HepG2 (cell line): ENCODE measurements around the gene PCBD1. TPM values are rescaled to one million over a fixed set of nuclear protein-coding genes. Genes with fewer than 3 reads are reported as not detected.

ENCODE experiments used
- ATAC-seq: fragments of 200-7000 bp; cut with Tn5 transposase; 3 replicates; pipeline ENCODE4 v1.9.1; 2020; ENCODE audit warnings: mild to moderate bottlenecking, moderate library complexity
- BruUV-seq: library from RNA; stranded (reverse); fragments of 400-500 nt; replicated peaks from 2 replicates; lab custom pipeline; 2021; lab: Mats Ljungman, UMichigan
- CTCF ChIA-PET: fragments of 300-600 bp; formaldehyde crosslinking; extraction: SDS; loops from one replicate; lab custom pipeline; 2021; ENCODE audit warnings: low total read pairs, inconsistent platforms, low intra/inter-chr PET ratio; lab: Yijun Ruan, JAX
- POLR2A ChIA-PET: fragments of 350-600 bp; sonication (Branson Sonifier 250); formaldehyde crosslinking; loops from one replicate; lab custom pipeline; 2020; ENCODE audit warnings: antibody characterized with exemption, inconsistent platforms; lab: Yijun Ruan, JAX
- DNase-seq: peaks from one replicate; pipeline ENCODE4 v3.0.0-alpha.2; 2015; ENCODE audit warnings: low spot score
- FAIRE-seq: peaks from 3 replicates; lab custom pipeline; 2011; peaks lifted over from hg19 to GRCh38; lab: Jason Lieb, UNC
- H2AFZ ChIP-seq: one replicate; pipeline ENCODE4 v1.6.1; 2011; ENCODE audit warnings: low read length, inconsistent platforms
- H3K27ac ChIP-seq: fragments of 300-600 bp; 3 replicates; pipeline ENCODE4 v1.8.0; 2011; ENCODE audit warnings: mixed run types, mild to moderate bottlenecking, mixed read lengths, low read length, inconsistent platforms; ENCODE audit not compliant: insufficient read depth; ENCODE audit errors: extremely low read length
- H3K27me3 ChIP-seq, 2 experiments: fragments of 200-600 bp in 1 of 2; 2 replicates in 1 of 2; 3 replicates in 1 of 2; pipeline versions ENCODE4 v1.6.0 to v1.8.0; 2011; ENCODE audit warnings: low read length in 2 of 2, mild to moderate bottlenecking in 2 of 2, moderate library complexity in 2 of 2, inconsistent platforms in 1 of 2; ENCODE audit not compliant: insufficient read depth in 2 of 2, control insufficient read depth in 1 of 2
- H3K36me3 ChIP-seq, 2 experiments: fragments of 200-600 bp in 1 of 2; replicated peaks in 1 of 2; 2 replicates in 1 of 2; 3 replicates in 1 of 2; pipeline versions ENCODE4 v1.5.1 to v1.8.0; 2011; ENCODE audit warnings: low read length in 2 of 2, inconsistent platforms in 1 of 2; ENCODE audit not compliant: insufficient read depth in 2 of 2, control insufficient read depth in 1 of 2
- H3K4me1 ChIP-seq: 2 replicates; pipeline ENCODE4 v1.5.1; 2012; ENCODE audit warnings: low read length, inconsistent platforms; ENCODE audit not compliant: insufficient read depth
- H3K4me2 ChIP-seq: 2 replicates; pipeline ENCODE4 v1.6.0; 2011; ENCODE audit warnings: low read depth, low read length, inconsistent platforms
- H3K4me3 ChIP-seq, 3 experiments: fragments of 200-600 bp in 1 of 3; sonication (generic), shearing (Covaris generic) in 1 of 3; replicated peaks in 1 of 3; 2 replicates each; pipeline ENCODE4 v1.5.1; 2011 to 2016; ENCODE audit warnings: low read length in 3 of 3, inconsistent platforms in 2 of 3, low read depth in 2 of 3, mild to moderate bottlenecking in 2 of 3, control low read depth in 1 of 3, mixed read lengths in 1 of 3; ENCODE audit not compliant: insufficient read depth in 1 of 3
- H3K79me2 ChIP-seq: one replicate; pipeline ENCODE4 v1.6.1; 2011; ENCODE audit warnings: low read length, inconsistent platforms; ENCODE audit not compliant: insufficient read depth
- H3K9ac ChIP-seq: 2 replicates; pipeline ENCODE4 v1.6.0; 2011; ENCODE audit warnings: mild to moderate bottlenecking, low read depth, low read length, inconsistent platforms; ENCODE audit not compliant: insufficient read depth
- H3K9me3 ChIP-seq: 2 replicates; pipeline ENCODE4 v1.5.1; 2012; ENCODE audit warnings: mild to moderate bottlenecking, low read length
- H4K20me1 ChIP-seq: 2 replicates; pipeline ENCODE4 v1.6.0; 2011; ENCODE audit warnings: inconsistent platforms, mild to moderate bottlenecking, low read length, moderate library complexity; ENCODE audit not compliant: insufficient read depth
- BATF2 ChIP-seq: sonication (generic); formaldehyde crosslinking; IDR thresholded peaks from 2 replicates; pipeline ENCODE4 v1.8.0; 2022; ENCODE audit warnings: mild to moderate bottlenecking, missing genetic modification reagents, moderate library complexity
- CBFB ChIP-seq: sonication (generic); formaldehyde crosslinking; IDR thresholded peaks from 2 replicates; pipeline ENCODE4 v1.4.0; 2020; ENCODE audit warnings: missing genetic modification reagents
- IKZF1 ChIP-seq: fragments of 450-650 bp; IDR thresholded peaks from 2 replicates; pipeline ENCODE4 v1.7.1; 2016
- MBD4 ChIP-seq: IDR thresholded peaks from 2 replicates; pipeline ENCODE4 v1.6.1; 2012; ENCODE audit warnings: low read length, inconsistent platforms, borderline replicate concordance
- PAXIP1 ChIP-seq: sonication (generic); formaldehyde crosslinking; conservative IDR thresholded peaks from 2 replicates; pipeline ENCODE4 v1.4.0; 2020; ENCODE audit warnings: mild to moderate bottlenecking, missing genetic modification reagents, moderate library complexity
- USF2 ChIP-seq, 2 experiments: sonication (generic) in 1 of 2; formaldehyde crosslinking in 1 of 2; IDR thresholded peaks; 2 replicates each; pipeline versions ENCODE4 v1.5.1 to v1.6.1; 2011 to 2020; ENCODE audit warnings: borderline replicate concordance in 1 of 2, low read depth in 1 of 2, low read length in 1 of 2, mild to moderate bottlenecking in 1 of 2, missing genetic modification reagents in 1 of 2, moderate library complexity in 1 of 2
- ZBTB3 ChIP-seq: sonication (generic); formaldehyde crosslinking; IDR thresholded peaks from 2 replicates; pipeline ENCODE4 v1.4.0; 2020; ENCODE audit warnings: low read depth, mild to moderate bottlenecking, moderate library complexity, missing genetic modification reagents, borderline replicate concordance
- ZNF124 ChIP-seq: sonication (generic); formaldehyde crosslinking; IDR thresholded peaks from 2 replicates; pipeline ENCODE4 v1.4.0; 2020; ENCODE audit warnings: missing genetic modification reagents
- ZNF343 ChIP-seq: sonication (generic); formaldehyde crosslinking; IDR thresholded peaks from 2 replicates; pipeline ENCODE4 v1.4.0; 2020; ENCODE audit warnings: mild to moderate bottlenecking, missing genetic modification reagents
- ZNF75D ChIP-seq: sonication (generic); formaldehyde crosslinking; IDR thresholded peaks from 2 replicates; pipeline ENCODE4 v1.8.1; 2023; ENCODE audit warnings: missing genetic modification reagents, mild to moderate bottlenecking, borderline replicate concordance
- WGBS: methylation state at CpG from one replicate; pipeline ENCODE4 v1.1.6; 2017; ENCODE audit warnings: low lambda C conversion rate; 5-methylcytosine and 5-hydroxymethylcytosine counted together
- in situ Hi-C: cut with HindIII; loops from 2 replicates; pipeline ENCODE4 v1.10.0; 2017; ENCODE audit warnings: low pct_unique_long_range_greater_than_20kb; ENCODE audit not compliant: extremely low pct_ligation_motif_present
- intact Hi-C: fragments of 100-400 bp; cut with micrococcal nuclease; formaldehyde crosslinking; loops from one replicate; pipeline ENCODE4 v1.10.0; 2022; ENCODE audit not compliant: unreplicated experiment
- polyA plus RNA-seq, 8 experiments: library from polyadenylated mRNA; depleted of rRNA in 3 of 8; stranded (reverse) in 7 of 8; unstranded in 1 of 8; fragments of >200 nt; fragmentation: Illumina TruSeq in 4 of 8; extraction: Trizol in 4 of 8; gene quantifications; 2 replicates each; pipeline versions ENCODE4 v1.2.1 to v1.2.3, GENCODE V29; 2011 to 2016; ENCODE audit warnings: low read depth in 4 of 8, missing spikeins in 1 of 8, mixed read lengths in 1 of 8; ENCODE audit not compliant: insufficient read depth in 1 of 8
- total RNA-seq, 5 experiments: library from RNA; depleted of rRNA; stranded (reverse); fragments of >200 nt; fragmentation: Illumina TruSeq; extraction: Trizol; gene quantifications; 2 replicates each; pipeline ENCODE4 v1.2.3, GENCODE V29; 2016; ENCODE audit warnings: low read depth in 1 of 5

PCBD1 gene
- total and polyA plus RNA-seq, 2 of the 13 experiments (the other 11 are each of a cell fraction or from before 2014, with no cell fraction given) = 95.3 to 168 TPM

- H4K20me1 ChIP-seq = no peaks in the 10 kb centered on the region
- peaks cover 32% of the 10 kb centered on the region for H3K4me1 ChIP-seq
- H3K79me2 ChIP-seq = peaks cover 24% of the 10 kb centered on the region
- FAIRE-seq (no peak), DNase-seq (no peak), ATAC-seq (no peak; the same call in 2 of the 3 replicates)
- H2AFZ ChIP-seq = no peak overlapping the region
- peak overlapping the region; percentile 58 for H3K27ac ChIP-seq
- H3K36me3 ChIP-seq = peaks cover 0 to under 1% of the 10 kb centered on the region in 2 experiments; a peak in 2 of 5 replicates
- intact Hi-C loops (no loop called here), in situ Hi-C loops (no loop called here)
- TF ChIP-seq ZNF343 (CRISPR knock-in tag) = no peak
- no peak for TF ChIP-seq IKZF1
- POLR2A ChIA-PET = no interaction called here
- no TSS peak for BruUV-seq
- 0 out of 2 replicates have a peak overlapping the region, but pooled peaks have one; percentile 1 for H3K4me2 ChIP-seq
- no peak overlapping the region for H3K9ac ChIP-seq
- no peaks in the 10 kb centered on the region for H3K27me3 ChIP-seq
- peaks cover 6% of the 10 kb centered on the region; the same call in 1 of the 2 replicates for H3K9me3 ChIP-seq
- WGBS = 77% methylated on average over 2 of the region's 2 CpGs
- H3K4me3 ChIP-seq = no peak overlapping the region
- CTCF ChIA-PET = no interaction called here
Observed at GRCh38 chr10:70836319-70836718, 52.0 kb downstream of the PCBD1 start.

- no TSS peak for BruUV-seq
- Histone ChIP-seq H3K9me3 (peaks cover 6% of the 10 kb centered on the region; the same call in 1 of the 2 replicates), H3K27ac (peak overlapping the region; percentile 23), H3K4me1 (peaks cover 42% of the 10 kb centered on the region), H3K4me3 (no peak overlapping the region), H2AFZ (no peak overlapping the region), H3K36me3 (peaks cover 0 to 3% of the 10 kb centered on the region in 2 experiments; a peak in 2 of 5 replicates), H3K9ac (no peak overlapping the region), H4K20me1 (no peaks in the 10 kb centered on the region), H3K27me3 (no peaks in the 10 kb centered on the region), H3K79me2 (peaks cover 20% of the 10 kb centered on the region), H3K4me2 (peak overlapping the region; percentile 48)
- FAIRE-seq (peak; percentile 81), DNase-seq (peak; percentile 73), ATAC-seq (peak; percentile 98)
- in situ Hi-C loops (no loop called here), intact Hi-C loops (loop anchor here (2.0 kb wide), 1 partner anchor 18 kb away; no protein-coding TSS in a partner anchor)
- CTCF ChIA-PET = no interaction called here
- WGBS = 48% methylated on average over 7 of the region's 7 CpGs
- POLR2A ChIA-PET = interaction anchor here (0.7 to 1.4 kb wide), 2 partner anchors 17 to 53 kb away, joined by 3 read pairs; no protein-coding TSS in a partner anchor
- TF ChIP-seq ZNF75D (CRISPR knock-in tag) = no peak
- no peak for TF ChIP-seq BATF2 (CRISPR knock-in tag)
- TF ChIP-seq PAXIP1 = peak; percentile 47
- no peak for TF ChIP-seq CBFB (CRISPR knock-in tag)
- TF ChIP-seq MBD4 = no peak
- TF ChIP-seq ZBTB3 = no peak
- TF ChIP-seq USF2 (IDR thresholded peaks at IDR 0.05; ENCODE audit: low read depth, low read length) = no peak
- TF ChIP-seq USF2 (CRISPR knock-in tag; IDR thresholded peaks at IDR 0.05; ENCODE audit: borderline replicate concordance) = no peak
- no peak for TF ChIP-seq ZNF124 (CRISPR knock-in tag)
Observed at GRCh38 chr10:70834441-70835151, 53.8 kb downstream of the PCBD1 start.
